22Rv1 (cell line): Measurements from ENCODE around the gene MFSD6.
"Not testable (repeated sequence)": the region's sequence is repeated elsewhere in the genome, so short reads cannot be mapped to it uniquely, and the experiment has no call there.

ENCODE experiments used
- H3K27ac ChIP-seq: fragments of 450-650 bp; 2 replicates; pipeline ENCODE4 v1.5.1; 2017
- ZFX ChIP-seq: fragments of 450-650 bp; IDR thresholded peaks from 2 replicates; pipeline ENCODE4 v1.6.1; 2017; ENCODE audit warnings: antibody characterized with exemption, borderline replicate concordance
- TF ChIP-seq, protein P1 (sequence below): fragments of 450-650 bp; IDR thresholded peaks from 2 replicates; pipeline ENCODE4 v1.5.1; 2017; ENCODE audit warnings: mild to moderate bottlenecking

MFSD6 gene

DNA sequence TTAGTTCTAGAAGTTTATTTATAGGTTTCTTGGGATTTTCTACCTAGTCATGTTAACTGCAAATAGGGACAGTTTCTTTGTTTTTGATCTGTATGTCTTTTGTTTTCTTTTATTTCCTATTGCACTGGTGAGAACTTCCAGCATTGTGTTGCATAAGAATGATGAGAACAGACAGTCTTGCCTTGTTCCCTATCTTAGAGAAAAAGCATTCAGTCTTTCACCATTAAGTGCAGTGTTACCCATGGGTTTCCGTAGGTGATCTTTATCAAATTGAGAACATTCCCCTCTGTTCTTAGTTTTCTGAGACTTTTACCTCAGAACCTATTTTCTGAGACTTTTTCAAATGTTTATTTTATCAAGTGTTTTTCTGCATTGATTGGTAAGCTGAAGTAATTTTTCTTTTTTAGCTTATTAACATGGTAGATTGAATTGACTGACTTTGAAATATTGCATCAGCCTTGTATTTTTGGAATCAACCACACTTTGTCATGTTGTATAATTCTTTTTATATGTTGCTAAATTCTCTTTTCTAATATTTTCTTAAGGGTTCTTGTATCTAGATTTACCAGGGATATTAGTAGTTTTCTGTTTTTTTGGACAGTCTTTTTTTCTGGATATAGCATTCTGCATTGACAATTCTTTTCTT is 17.2 kb downstream of the MFSD6 start:
- TF ChIP-seq, protein P1, sequence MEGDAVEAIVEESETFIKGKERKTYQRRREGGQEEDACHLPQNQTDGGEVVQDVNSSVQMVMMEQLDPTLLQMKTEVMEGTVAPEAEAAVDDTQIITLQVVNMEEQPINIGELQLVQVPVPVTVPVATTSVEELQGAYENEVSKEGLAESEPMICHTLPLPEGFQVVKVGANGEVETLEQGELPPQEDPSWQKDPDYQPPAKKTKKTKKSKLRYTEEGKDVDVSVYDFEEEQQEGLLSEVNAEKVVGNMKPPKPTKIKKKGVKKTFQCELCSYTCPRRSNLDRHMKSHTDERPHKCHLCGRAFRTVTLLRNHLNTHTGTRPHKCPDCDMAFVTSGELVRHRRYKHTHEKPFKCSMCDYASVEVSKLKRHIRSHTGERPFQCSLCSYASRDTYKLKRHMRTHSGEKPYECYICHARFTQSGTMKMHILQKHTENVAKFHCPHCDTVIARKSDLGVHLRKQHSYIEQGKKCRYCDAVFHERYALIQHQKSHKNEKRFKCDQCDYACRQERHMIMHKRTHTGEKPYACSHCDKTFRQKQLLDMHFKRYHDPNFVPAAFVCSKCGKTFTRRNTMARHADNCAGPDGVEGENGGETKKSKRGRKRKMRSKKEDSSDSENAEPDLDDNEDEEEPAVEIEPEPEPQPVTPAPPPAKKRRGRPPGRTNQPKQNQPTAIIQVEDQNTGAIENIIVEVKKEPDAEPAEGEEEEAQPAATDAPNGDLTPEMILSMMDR = no peak
- TF ChIP-seq ZFX = no peak
- no peak overlapping the region for H3K27ac ChIP-seq

DNA sequence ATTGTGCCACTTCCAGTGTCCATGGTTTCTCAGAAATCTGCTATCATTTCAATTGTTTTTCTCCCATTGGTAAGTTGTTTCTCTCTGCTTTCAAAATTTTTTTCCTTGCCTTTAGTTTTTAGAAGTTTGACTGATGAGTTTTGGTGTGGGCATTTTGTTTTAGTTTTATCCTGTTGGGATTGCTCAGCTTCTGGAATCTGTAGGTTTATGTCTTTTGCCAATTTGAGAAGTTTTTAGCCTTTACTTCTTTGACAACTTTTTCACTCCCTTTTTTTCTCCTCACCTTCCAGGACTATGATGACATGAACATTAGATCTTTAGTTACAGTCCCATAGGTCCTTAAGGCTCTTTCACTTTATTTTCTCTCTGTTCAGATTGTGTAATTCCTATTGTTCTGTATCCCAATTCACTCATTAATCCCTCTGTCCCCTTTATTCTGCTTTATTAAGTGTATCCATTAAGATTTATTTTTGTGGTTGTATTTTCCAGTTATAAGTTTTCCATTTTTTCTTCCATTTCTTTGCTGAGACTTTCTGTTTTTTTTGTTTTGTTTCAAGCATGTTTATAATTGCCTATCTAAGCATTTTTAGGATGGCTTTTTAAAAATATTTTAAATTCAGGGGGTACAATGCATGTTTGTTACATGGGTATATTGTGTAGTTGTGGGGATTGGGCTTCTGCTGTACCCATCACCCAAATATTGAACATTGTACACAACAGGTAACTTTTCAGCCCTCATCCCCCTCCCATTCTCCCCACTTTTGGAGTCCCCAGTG is 17.9 kb downstream of the MFSD6 start:
- H3K27ac ChIP-seq = no peak overlapping the region
- TF ChIP-seq, protein P1 = no peak
- TF ChIP-seq ZFX = no peak

DNA sequence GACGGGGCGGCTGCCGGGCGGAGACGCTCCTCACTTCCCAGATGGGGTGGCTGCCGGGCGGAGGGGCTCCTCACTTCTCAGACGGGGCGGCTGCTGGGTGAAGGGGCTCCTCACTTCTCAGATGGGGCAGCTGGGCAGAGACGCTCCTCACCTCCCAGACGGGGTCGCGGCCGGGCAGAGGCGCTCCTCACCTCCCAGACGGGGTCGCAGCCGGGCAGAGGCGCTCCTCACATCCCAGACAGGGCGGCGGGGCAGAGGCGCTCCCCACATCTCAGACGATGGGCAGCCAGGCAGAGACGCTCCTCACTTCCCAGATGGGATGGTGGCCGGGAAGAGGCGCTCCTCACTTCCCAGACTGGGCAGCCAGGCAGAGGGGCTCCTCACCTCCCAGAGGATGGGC is 22.7 kb downstream of the MFSD6 start:
- H3K27ac ChIP-seq = not testable (repeated sequence)

DNA sequence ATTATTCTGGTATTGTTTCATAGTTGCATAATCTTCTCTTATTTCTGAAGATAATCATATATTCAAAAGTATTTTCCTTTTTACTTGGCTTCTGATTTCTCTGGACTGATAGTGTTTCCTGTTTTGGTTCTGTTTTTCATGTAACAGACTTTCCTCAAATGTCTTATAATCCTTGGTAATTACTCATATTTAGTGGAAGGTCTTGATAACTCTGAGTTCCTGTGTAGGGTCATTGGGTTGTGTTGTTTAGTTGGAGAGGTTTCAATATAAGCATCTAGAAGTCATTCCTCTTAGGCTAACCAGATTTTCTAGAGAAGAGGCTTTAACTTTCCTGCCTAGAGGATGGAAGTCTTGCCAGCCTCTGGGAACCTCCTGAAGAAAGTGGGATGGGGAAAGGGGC is 23.8 kb downstream of the MFSD6 start:
- TF ChIP-seq, protein P1 = no peak
- TF ChIP-seq ZFX = no peak
- no peak overlapping the region for H3K27ac ChIP-seq

DNA sequence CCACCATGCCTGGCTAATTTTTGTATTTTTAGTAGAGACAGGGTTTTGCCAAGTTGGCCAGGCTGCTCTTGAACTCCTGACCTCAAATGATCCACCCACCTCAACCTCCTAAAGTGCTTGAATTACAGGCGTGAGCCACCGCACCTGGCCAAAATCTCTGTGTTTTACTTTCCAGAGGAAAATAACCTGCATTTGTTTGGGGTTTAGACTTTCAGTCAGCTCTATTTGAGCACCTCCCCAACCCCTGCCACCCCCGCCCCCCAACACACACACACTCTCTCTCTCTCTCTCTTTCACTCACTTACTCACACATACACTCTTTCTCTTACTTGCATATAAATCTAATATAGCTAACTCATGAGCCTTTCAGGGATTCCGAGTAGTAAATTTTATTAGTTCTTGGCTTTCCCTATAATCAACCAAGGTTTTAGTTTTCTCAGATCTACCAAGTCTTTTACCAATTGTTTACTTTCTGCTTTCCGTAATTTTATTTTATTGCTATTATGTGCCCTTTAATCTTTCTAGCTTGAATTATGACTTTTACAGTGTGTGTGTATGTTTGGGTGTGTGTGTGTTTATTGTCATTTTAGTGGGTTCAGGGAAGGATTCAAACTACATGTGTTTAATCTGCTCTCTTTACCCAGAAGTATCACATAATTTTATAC is 24.5 kb downstream of the MFSD6 start:
- no peak overlapping the region for H3K27ac ChIP-seq
- TF ChIP-seq ZFX = no peak
- TF ChIP-seq, protein P1 = no peak

DNA sequence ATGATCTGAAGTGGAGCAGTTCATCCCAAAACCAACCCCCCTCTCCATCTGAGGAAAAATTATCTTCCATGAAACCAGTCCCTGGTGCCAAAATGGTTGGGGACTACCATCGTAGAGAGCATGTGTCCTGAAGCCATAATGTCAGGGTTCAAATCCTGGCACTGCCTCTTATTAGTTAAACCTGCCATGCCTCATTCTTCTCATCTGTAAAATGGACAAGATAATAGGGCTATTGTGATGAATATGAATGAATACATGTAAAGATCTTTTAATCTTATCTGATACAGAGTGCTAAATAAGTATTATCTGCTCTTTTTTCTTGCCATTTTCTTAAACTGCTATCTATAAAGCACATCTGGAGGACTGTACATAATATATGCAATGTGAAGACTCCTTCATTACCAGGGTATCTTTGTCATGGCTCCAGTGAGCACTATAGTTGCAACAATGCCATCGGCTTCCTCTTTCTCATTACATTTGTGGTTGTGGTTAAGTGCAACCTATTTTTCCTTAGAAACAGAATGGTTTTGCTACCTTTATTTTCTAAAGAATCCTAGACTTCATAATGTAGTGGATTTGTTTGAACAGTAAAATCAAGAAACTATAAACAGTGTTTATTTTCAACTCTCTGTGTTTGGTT is 27.0 kb downstream of the MFSD6 start:
- TF ChIP-seq ZFX = no peak
- TF ChIP-seq, protein P1 = no peak
- H3K27ac ChIP-seq = no peak overlapping the region

DNA sequence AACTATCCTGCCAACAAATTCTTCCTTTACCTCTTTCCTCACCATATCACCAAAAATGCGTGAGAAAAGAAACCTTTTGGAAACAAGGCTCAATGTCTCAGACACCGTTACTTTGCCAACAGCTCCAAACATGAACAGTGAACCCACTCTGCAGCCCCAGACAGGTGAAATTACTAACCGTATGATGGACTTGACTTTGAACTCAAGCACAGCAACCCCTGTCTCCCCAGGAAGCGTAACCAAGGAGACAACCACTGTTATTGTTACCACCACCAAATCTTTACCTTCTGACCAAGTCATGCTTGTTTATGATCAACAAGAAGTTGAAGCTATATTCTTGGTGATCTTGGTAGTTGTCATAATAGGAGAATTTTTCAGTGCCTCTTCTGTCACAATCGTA is 28.4 kb downstream of the MFSD6 start:
- TF ChIP-seq, protein P1 = no peak
- TF ChIP-seq ZFX = no peak

More for the DNA sequence above, 28.4 kb downstream of the MFSD6 start:
- H3K27ac ChIP-seq = no peak overlapping the region
